ENCODE measurements around the gene MAT2B.

DNA sequence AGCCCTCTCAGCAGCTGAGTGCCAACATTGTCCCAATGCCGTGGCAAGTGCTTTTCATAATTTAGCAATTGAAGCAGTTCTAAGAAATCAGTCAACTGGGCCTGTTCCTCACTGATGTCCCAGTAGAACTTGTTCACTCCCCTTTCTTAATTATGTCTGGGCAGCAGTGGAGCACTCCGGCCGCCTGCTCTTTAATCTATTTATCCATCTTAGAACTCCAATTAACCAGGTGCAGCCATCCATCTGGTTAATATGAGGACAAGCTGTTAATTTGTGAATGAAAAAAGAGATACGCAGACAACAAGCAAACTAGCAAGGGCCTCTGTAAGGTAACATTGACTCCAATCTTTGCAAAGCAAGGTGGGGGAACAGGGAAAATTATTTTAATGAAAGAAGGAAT lies 39.4 kb downstream of the MAT2B start:
- TF ChIP-seq, protein P1, sequence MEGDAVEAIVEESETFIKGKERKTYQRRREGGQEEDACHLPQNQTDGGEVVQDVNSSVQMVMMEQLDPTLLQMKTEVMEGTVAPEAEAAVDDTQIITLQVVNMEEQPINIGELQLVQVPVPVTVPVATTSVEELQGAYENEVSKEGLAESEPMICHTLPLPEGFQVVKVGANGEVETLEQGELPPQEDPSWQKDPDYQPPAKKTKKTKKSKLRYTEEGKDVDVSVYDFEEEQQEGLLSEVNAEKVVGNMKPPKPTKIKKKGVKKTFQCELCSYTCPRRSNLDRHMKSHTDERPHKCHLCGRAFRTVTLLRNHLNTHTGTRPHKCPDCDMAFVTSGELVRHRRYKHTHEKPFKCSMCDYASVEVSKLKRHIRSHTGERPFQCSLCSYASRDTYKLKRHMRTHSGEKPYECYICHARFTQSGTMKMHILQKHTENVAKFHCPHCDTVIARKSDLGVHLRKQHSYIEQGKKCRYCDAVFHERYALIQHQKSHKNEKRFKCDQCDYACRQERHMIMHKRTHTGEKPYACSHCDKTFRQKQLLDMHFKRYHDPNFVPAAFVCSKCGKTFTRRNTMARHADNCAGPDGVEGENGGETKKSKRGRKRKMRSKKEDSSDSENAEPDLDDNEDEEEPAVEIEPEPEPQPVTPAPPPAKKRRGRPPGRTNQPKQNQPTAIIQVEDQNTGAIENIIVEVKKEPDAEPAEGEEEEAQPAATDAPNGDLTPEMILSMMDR (IDR thresholded peaks at IDR 0.05; ENCODE audit: low read length) = no peak
- TF ChIP-seq EZH2 (optimal IDR thresholded peaks at IDR 0.05; ENCODE audit: low read depth, low read length) = no peak

Measured in MM.1S (cell line).